T47D (cell line): ENCODE measurements around the gene POLL.

Experiments used
- DNase-seq, 2 experiments: peaks; one replicate each; pipeline versions ENCODE4 v3.0.0 to v3.0.0-alpha.2; 2011 to 2012; ENCODE audit warnings: low read depth in 1 of 2, low spot score in 1 of 2
- JUND ChIP-seq: IDR thresholded peaks from 2 replicates; pipeline ENCODE4 v1.6.1; 2012; ENCODE audit warnings: low read depth
- in situ Hi-C: cut with HindIII; loops from 2 replicates; pipeline ENCODE4 v1.10.0; 2016; ENCODE audit warnings: low sequenced_read_pairs, low pct_unique_long_range_greater_than_20kb

POLL gene

GRCh38 chr10:101617102-101617823 is 29.2 kb upstream of the POLL start:
- DNase-seq = no peak
- no peak for TF ChIP-seq JUND
- in situ Hi-C loops = no loop called here

- TF ChIP-seq JUND = no peak
- in situ Hi-C loops = no loop called here
- no peak for DNase-seq
Observed at GRCh38 chr10:101616415-101617101, 28.5 kb upstream of the POLL start.

- no peak for DNase-seq
- in situ Hi-C loops = no loop called here
- TF ChIP-seq JUND = no peak
Observed at GRCh38 chr10:101615525-101616116, 27.6 kb upstream of the POLL start.

GRCh38 chr10:101614663-101615524 is 26.8 kb upstream of the POLL start:
- in situ Hi-C loops = no loop called here

GRCh38 chr10:101613646-101614045 is 25.6 kb upstream of the POLL start:
- no peak for DNase-seq
- TF ChIP-seq JUND = no peak
- in situ Hi-C loops = no loop called here

More at GRCh38 chr10:101614663-101615524, 26.8 kb upstream of the POLL start:
- DNase-seq = no peak
- no peak for TF ChIP-seq JUND

GRCh38 chr10:101612872-101613271 is 24.8 kb upstream of the POLL start:
- no peak for DNase-seq
- in situ Hi-C loops = no loop called here
- TF ChIP-seq JUND = no peak

GRCh38 chr10:101612086-101612485 is 24.0 kb upstream of the POLL start:
- no peak for DNase-seq
- in situ Hi-C loops = no loop called here
- no peak for TF ChIP-seq JUND

GRCh38 chr10:101611096-101611905 is 23.2 kb upstream of the POLL start:
- in situ Hi-C loops = no loop called here
- no peak for TF ChIP-seq JUND
- no peak for DNase-seq

- no peak for TF ChIP-seq JUND
- no peak for DNase-seq
- in situ Hi-C loops = no loop called here
Observed at GRCh38 chr10:101609481-101609880, 21.4 kb upstream of the POLL start.

- no peak for DNase-seq
- in situ Hi-C loops = no loop called here
- TF ChIP-seq JUND = no peak
Observed at GRCh38 chr10:101607124-101607523, 19.1 kb upstream of the POLL start.

GRCh38 chr10:101602761-101603398 is 14.8 kb upstream of the POLL start:
- in situ Hi-C loops = no loop called here
- no peak for TF ChIP-seq JUND
- DNase-seq = peak; percentile 67 to 81
